ENCODE data around the gene SRP14.
"Not testable (repeated sequence)": the region's sequence is repeated elsewhere in the genome, so short reads cannot be mapped to it uniquely, and the experiment has no call there.

SRP14 gene

GRCh38 chr15:40038638-40039543, at the start of gene SRP14:
Gene SRP14 (minus strand): TSS chr15:40039181. CDS start chr15:40039116, 65 bp downstream.
- peak; percentile 92 to 96 for DNase-seq

- DNase-seq = no peak
Observed at GRCh38 chr15:40087991-40088928, 49.3 kb upstream of the SRP14 start.

GRCh38 chr15:40087068-40087810, 48.3 kb upstream of the SRP14 start:
- DNase-seq = no peak

- no peak for DNase-seq
Observed at GRCh38 chr15:40085266-40085665, 46.3 kb upstream of the SRP14 start.

- DNase-seq = no peak
Observed at GRCh38 chr15:40084650-40085049, 45.7 kb upstream of the SRP14 start.

- peak in 1 of 2 experiments; percentile 72 for DNase-seq
Observed at GRCh38 chr15:40082195-40082883, 43.4 kb upstream of the SRP14 start.

GRCh38 chr15:40081691-40082194, 42.8 kb upstream of the SRP14 start:
- DNase-seq = peak; percentile 94 to 96

- DNase-seq = no peak
Observed at GRCh38 chr15:40080847-40081246, 41.9 kb upstream of the SRP14 start.

- no peak for DNase-seq
Observed at GRCh38 chr15:40080104-40080503, 41.1 kb upstream of the SRP14 start.

GRCh38 chr15:40079456-40079855, 40.5 kb upstream of the SRP14 start:
- no peak for DNase-seq

- DNase-seq = no peak
Observed at GRCh38 chr15:40075298-40076044, 36.5 kb upstream of the SRP14 start.

- DNase-seq = not testable (repeated sequence)
Observed at GRCh38 chr15:40074656-40075055, 35.7 kb upstream of the SRP14 start.

GRCh38 chr15:40073716-40074490, 34.9 kb upstream of the SRP14 start:
- not testable (repeated sequence) for DNase-seq

GRCh38 chr15:40072216-40072990, 33.4 kb upstream of the SRP14 start:
- DNase-seq = no peak

GRCh38 chr15:40070608-40071218, 31.7 kb upstream of the SRP14 start:
- no peak for DNase-seq

- DNase-seq = no peak
Observed at GRCh38 chr15:40070166-40070557, 31.2 kb upstream of the SRP14 start.

GRCh38 chr15:40069178-40070165, 30.5 kb upstream of the SRP14 start:
- peak; percentile 76 to 94 for DNase-seq
